K562 (cell line): ENCODE measurements around the gene TBC1D10A. TPM values are rescaled to one million over a fixed set of nuclear protein-coding genes. Genes with fewer than 3 reads are reported as not detected.
A peak's percentile ranks its signal among the peaks of the same experiment; 100 is the strongest.

Source experiments
- ATAC-seq: fragments of 200-7000 bp; cut with Tn5 transposase; 3 replicates; pipeline ENCODE4 v1.9.1; 2020; ENCODE audit warnings: moderate library complexity
- BruUV-seq: library from RNA; stranded (reverse); fragments of 400-500 nt; replicated peaks from 2 replicates; lab custom pipeline; 2021; lab: Mats Ljungman, UMichigan
- CTCF ChIA-PET: fragments of 300-600 bp; formaldehyde crosslinking; extraction: SDS; loops from one replicate; lab custom pipeline; 2021; ENCODE audit warnings: low intra/inter-chr PET ratio; lab: Yijun Ruan, JAX
- POLR2A ChIA-PET: fragments of 300-600, 350-650 bp; sonication (Branson Sonifier 250); formaldehyde crosslinking; extraction: SDS; loops from one replicate; lab custom pipeline; 2021; ENCODE audit warnings: antibody characterized with exemption, inconsistent platforms; lab: Yijun Ruan, JAX
- DNase-seq, 4 experiments: peaks; one replicate each; pipeline versions ENCODE4 v3.0.0 to v3.0.0-alpha.2; 2011 to 2018; ENCODE audit warnings: low spot score in 3 of 4, mixed read lengths in 3 of 4; ENCODE audit errors: extremely low read depth in 1 of 4
- FAIRE-seq: peaks from 2 replicates; lab custom pipeline; 2011; peaks lifted over from hg19 to GRCh38; lab: Jason Lieb, UNC
- H2AFZ ChIP-seq: 2 replicates; pipeline ENCODE4 v1.6.0; 2011; ENCODE audit warnings: low read depth, low read length, control low read depth, inconsistent platforms
- H3K27ac ChIP-seq: fragments of 200-600 bp; 3 replicates; pipeline ENCODE4 v1.8.0; 2011; ENCODE audit warnings: low read depth, mild to moderate bottlenecking, control low read depth, inconsistent platforms, low read length, moderate library complexity, mixed read lengths; ENCODE audit errors: extremely low read depth
- H3K27me3 ChIP-seq, 2 experiments: fragments of 300-600 bp in 1 of 2; 2 replicates in 1 of 2; 3 replicates in 1 of 2; pipeline versions ENCODE4 v1.6.0 to v1.8.0; 2011; ENCODE audit warnings: inconsistent platforms in 2 of 2, low read length in 2 of 2, mild to moderate bottlenecking in 1 of 2, mixed read lengths in 1 of 2, moderate library complexity in 1 of 2; ENCODE audit not compliant: control insufficient read depth in 2 of 2, insufficient read depth in 2 of 2
- H3K36me3 ChIP-seq: fragments of 300-600 bp; 3 replicates; pipeline ENCODE4 v1.8.0; 2011; ENCODE audit warnings: mild to moderate bottlenecking, low read length, inconsistent platforms; ENCODE audit not compliant: control insufficient read depth, insufficient read depth
- H3K4me1 ChIP-seq, 2 experiments: fragments of 200-600 bp in 1 of 2; replicated peaks in 1 of 2; 2 replicates in 1 of 2; 3 replicates in 1 of 2; pipeline versions ENCODE4 v1.5.1 to v1.8.0; 2011; ENCODE audit warnings: inconsistent platforms in 2 of 2, low read length in 2 of 2, mild to moderate bottlenecking in 1 of 2, mixed read lengths in 1 of 2, moderate library complexity in 1 of 2; ENCODE audit not compliant: control insufficient read depth in 2 of 2, insufficient read depth in 2 of 2
- H3K4me2 ChIP-seq: 2 replicates; pipeline ENCODE4 v1.6.1; 2011; ENCODE audit warnings: low read length, control low read depth, inconsistent platforms, mixed read lengths; ENCODE audit not compliant: insufficient read depth
- H3K4me3 ChIP-seq: fragments of 200-600 bp; sonication (generic), shearing (Covaris generic); 2 replicates; pipeline ENCODE4 v1.5.1; 2016; ENCODE audit warnings: control low read depth, inconsistent platforms
- H3K79me2 ChIP-seq: fragments of 200-600 bp; 3 replicates; pipeline ENCODE4 v1.8.0; 2011; ENCODE audit warnings: low read length, inconsistent platforms; ENCODE audit not compliant: control insufficient read depth, insufficient read depth
- H3K9ac ChIP-seq, 2 experiments: 2 replicates each; pipeline versions ENCODE4 v1.6.0 to v1.6.1; 2011; ENCODE audit warnings: low read depth in 2 of 2, low read length in 2 of 2, control low read depth in 1 of 2, inconsistent platforms in 1 of 2, mild to moderate bottlenecking in 1 of 2, mixed read lengths in 1 of 2; ENCODE audit not compliant: insufficient read depth in 1 of 2
- H3K9me1 ChIP-seq: one replicate; pipeline ENCODE4 v1.6.0; 2011; ENCODE audit warnings: inconsistent platforms, mild to moderate bottlenecking, low read length, moderate library complexity; ENCODE audit not compliant: control insufficient read depth, insufficient read depth
- H3K9me3 ChIP-seq: replicated peaks from 2 replicates; pipeline ENCODE4 v1.5.1; 2011; ENCODE audit warnings: low read depth, low read length, inconsistent platforms; ENCODE audit not compliant: control insufficient read depth, insufficient read depth
- H4K20me1 ChIP-seq: replicated peaks from 2 replicates; pipeline ENCODE4 v1.6.1; 2011; ENCODE audit warnings: low read length, inconsistent platforms, mixed read lengths; ENCODE audit not compliant: control insufficient read depth, insufficient read depth
- DLX4 ChIP-seq: fragments of 250-450 bp; sonication (Bioruptor Pico); IDR thresholded peaks from 2 replicates; pipeline ENCODE4 v1.6.1; 2021; ENCODE audit warnings: mild to moderate bottlenecking
- ELF1 ChIP-seq: fragments of 200-800 bp; sonication (Bioruptor generic); IDR thresholded peaks from 2 replicates; pipeline ENCODE4 v1.6.1; 2016; ENCODE audit warnings: missing genetic modification characterization, missing compliant biosample characterization
- ESRRA ChIP-seq: fragments of 450-650 bp; IDR thresholded peaks from 2 replicates; pipeline ENCODE4 v1.6.1; 2014; ENCODE audit warnings: low read depth, mild to moderate bottlenecking, moderate library complexity, borderline replicate concordance
- HNRNPH1 ChIP-seq: fragments of 200-400 bp; formaldehyde crosslinking; optimal IDR thresholded peaks from 2 replicates; pipeline ENCODE3; 2017; ENCODE audit warnings: low read depth, mild to moderate bottlenecking, low read length, moderate library complexity
- KAT7 ChIP-seq: sonication (generic); formaldehyde crosslinking; IDR thresholded peaks from 2 replicates; pipeline ENCODE4 v1.8.0; 2022; ENCODE audit warnings: missing genetic modification reagents, mild to moderate bottlenecking, borderline replicate concordance
- MCM2 ChIP-seq: fragments of 450-650 bp; IDR thresholded peaks from 2 replicates; pipeline ENCODE4 v1.6.1; 2017; ENCODE audit warnings: low read depth, mild to moderate bottlenecking
- MCM7 ChIP-seq, 2 experiments: fragments of 450-650 bp; IDR thresholded peaks; 2 replicates each; pipeline ENCODE4 v1.6.1; 2016 to 2018
- MEF2A ChIP-seq: IDR thresholded peaks from 2 replicates; pipeline ENCODE4 v1.6.1; 2011; ENCODE audit warnings: low read depth, mild to moderate bottlenecking, low read length, moderate library complexity; ENCODE audit not compliant: control insufficient read depth
- NR2C2 ChIP-seq, 2 experiments: fragments of 200-800 bp in 1 of 2; sonication (Bioruptor generic) in 1 of 2; sonication (generic) in 1 of 2; formaldehyde crosslinking in 1 of 2; IDR thresholded peaks; 2 replicates each; pipeline versions ENCODE4 v1.6.1 to v1.8.0; 2016 to 2022; ENCODE audit warnings: mild to moderate bottlenecking in 1 of 2, missing compliant biosample characterization in 1 of 2, missing genetic modification characterization in 1 of 2, missing genetic modification reagents in 1 of 2
- NUFIP1 ChIP-seq: fragments of 450-650 bp; IDR thresholded peaks from 2 replicates; pipeline ENCODE4 v1.6.1; 2018; ENCODE audit not compliant: partially characterized antibody
- RBM22 ChIP-seq: fragments of 200-400 bp; formaldehyde crosslinking; IDR thresholded peaks from 2 replicates; pipeline ENCODE4 v1.6.1; 2018; ENCODE audit warnings: low read length, low read depth; ENCODE audit not compliant: poor library complexity, severe bottlenecking
- SAFB ChIP-seq: fragments of 200-400 bp; formaldehyde crosslinking; IDR thresholded peaks from 2 replicates; pipeline ENCODE4 v1.6.1; 2017; ENCODE audit warnings: low read depth, low read length, borderline replicate concordance
- SIX5 ChIP-seq, 2 experiments: IDR thresholded peaks; 2 replicates each; pipeline ENCODE4 v1.6.1; 2011; ENCODE audit warnings: low read length in 2 of 2, borderline replicate concordance in 1 of 2, low read depth in 1 of 2, mild to moderate bottlenecking in 1 of 2, moderate library complexity in 1 of 2; ENCODE audit not compliant: insufficient read depth in 1 of 2
- SPI1 ChIP-seq: IDR thresholded peaks from 2 replicates; pipeline ENCODE4 v1.6.1; 2011; ENCODE audit warnings: low read depth, low read length, control low read depth, borderline replicate concordance
- TBP ChIP-seq: optimal IDR thresholded peaks from 2 replicates; pipeline ENCODE3; 2011; ENCODE audit warnings: low read depth, low read length, improper control_type of control experiment
- TEAD2 ChIP-seq: fragments of 450-650 bp; IDR thresholded peaks from 2 replicates; pipeline ENCODE4 v1.6.1; 2016; ENCODE audit warnings: missing genetic modification characterization, control low read depth, missing compliant biosample characterization
- TFAP4 ChIP-seq: sonication (generic); formaldehyde crosslinking; IDR thresholded peaks from 2 replicates; pipeline ENCODE4 v1.8.0; 2022; ENCODE audit warnings: missing genetic modification reagents, mild to moderate bottlenecking, moderate library complexity, borderline replicate concordance
- ZNF232 ChIP-seq: sonication (generic); formaldehyde crosslinking; IDR thresholded peaks from 2 replicates; pipeline ENCODE4 v1.8.0; 2022; ENCODE audit warnings: mild to moderate bottlenecking, missing genetic modification reagents
- ZNF584 ChIP-seq: fragments of 200-800 bp; sonication (Bioruptor generic); IDR thresholded peaks from 2 replicates; pipeline ENCODE4 v1.6.1; 2016; ENCODE audit warnings: low read depth, mild to moderate bottlenecking, missing genetic modification characterization, missing compliant biosample characterization
- ZNF707 ChIP-seq: fragments of 250-450 bp; sonication (Bioruptor Pico); conservative IDR thresholded peaks from 2 replicates; pipeline ENCODE4 v1.8.0; 2022; ENCODE audit warnings: inconsistent platforms, mild to moderate bottlenecking, moderate library complexity
- WGBS: fragments of 100-300 bp; shearing (Covaris generic); methylation state at CpG from one replicate; pipeline ENCODE4 v1.1.6; 2016; ENCODE audit warnings: low coverage, mixed read lengths; ENCODE audit not compliant: insufficient coverage; ENCODE audit errors: missing lambda C conversion rate; 5-methylcytosine and 5-hydroxymethylcytosine counted together
- in situ Hi-C: fragments of 300-500 bp; cut with MboI; formaldehyde crosslinking; loops from 4 replicates; pipeline ENCODE4 v1.15.0; 2018; ENCODE audit warnings: inconsistent platforms, mixed read lengths
- intact Hi-C: fragments of 100-400 bp; cut with micrococcal nuclease; formaldehyde crosslinking; loops from 2 replicates; pipeline ENCODE4 v1.14.2; 2022
- polyA plus RNA-seq, 8 experiments: library from polyadenylated mRNA; depleted of rRNA in 4 of 8; stranded (reverse) in 5 of 8; unstranded in 3 of 8; fragments of >200 nt; fragmentation: Nextera tagmentation in 2 of 8; fragmentation: Illumina TruSeq in 1 of 8; extraction: Ambion mirVana in 2 of 8; extraction: Trizol in 1 of 8; gene quantifications; 2 replicates each; pipeline versions ENCODE4 v1.2.1 to v1.2.3, GENCODE V29; 2011 to 2014; ENCODE audit warnings: inconsistent platforms in 1 of 8, missing spikeins in 1 of 8
- total RNA-seq, 7 experiments: library from RNA; depleted of rRNA in 6 of 7; stranded (reverse); fragments of >200 nt in 6 of 7; fragmentation: Illumina TruSeq in 2 of 7; extraction: Trizol in 2 of 7; gene quantifications; 2 replicates each; pipeline versions ENCODE4 v1.2.1 to v1.2.3, GENCODE V29; 2011 to 2021; ENCODE audit warnings: low replicate concordance in 1 of 7

Gene TBC1D10A
- total and polyA plus RNA-seq, 9 of the 15 experiments (the other 6 are each of a cell fraction or from before 2014, with no cell fraction given): 0.13 to 10.4 (median 4.6) TPM

- ATAC-seq (no peak), DNase-seq (peak in 3 of 4 experiments; percentile 38 to 54 (median 41)), FAIRE-seq (no peak)
- no TSS peak for BruUV-seq
- H2AFZ ChIP-seq: no peak overlapping the region
- CTCF ChIA-PET: interaction anchor here (0.6 kb wide), 1 partner anchor 66 kb away, joined by 3 read pairs; no protein-coding TSS in a partner anchor
- H3K9me1 ChIP-seq: no peaks in the 10 kb centered on the region
- H3K79me2 ChIP-seq: peaks cover 11% of the 10 kb centered on the region
- WGBS: 42% methylated on average over 4 of the region's 5 CpGs
- no peaks in the 10 kb centered on the region for H4K20me1 ChIP-seq
- intact Hi-C loops: no loop called here
- H3K27ac ChIP-seq: peak overlapping the region; percentile 21; the same call in 1 of the 3 replicates
- H3K4me1 ChIP-seq: peaks cover 24 to 28% of the 10 kb centered on the region in 2 experiments; a peak in 4 of 5 replicates
- no peaks in the 10 kb centered on the region for H3K9me3 ChIP-seq
- no peak overlapping the region for H3K4me3 ChIP-seq
- in situ Hi-C loops: no loop called here
- H3K27me3 ChIP-seq: no peaks in the 10 kb centered on the region
- H3K9ac ChIP-seq: peak overlapping the region in 1 of 2 experiments; percentile 91; a peak in 3 of 4 replicates
- POLR2A ChIA-PET: interaction anchor here (0.5 to 0.7 kb wide), 3 partner anchors 10 to 98 kb away, joined by 3 read pairs; partner anchors contain the start of genes CCDC157 and SF3A1
- H3K36me3 ChIP-seq: peaks cover 10% of the 10 kb centered on the region; the same call in 1 of the 3 replicates
- TF ChIP-seq TFAP4 (CRISPR knock-in tag) (peak; percentile 22; the same call in 1 of the 2 replicates), MEF2A (no peak), MCM2 (no peak), ESRRA (peak; percentile 25; the same call in 1 of the 2 replicates), NR2C2 (CRISPR knock-in tag; IDR thresholded peaks at IDR 0.05) (no peak), NR2C2 (tag; IDR thresholded peaks at IDR 0.05) (no peak), MCM7 (IDR thresholded peaks at IDR 0.05) (no peak), NUFIP1 (no peak), HNRNPH1 (no peak), ZNF707 (CRISPR knock-in tag) (no peak), TBP (no peak), RBM22 (no peak), SAFB (no peak), TEAD2 (tag) (no peak), SPI1 (no peak), ELF1 (tag) (peak; percentile 48; the same call in 1 of the 2 replicates), KAT7 (CRISPR knock-in tag) (no peak), DLX4 (CRISPR knock-in tag) (no peak), ZNF232 (CRISPR knock-in tag) (no peak), ZNF584 (no peak), SIX5 (IDR thresholded peaks at IDR 0.05; ENCODE audit: borderline replicate concordance in 1 of 2, insufficient read depth in 1 of 2, low read depth in 1 of 2, low read length in 2 of 2) (no peak)
- H3K4me2 ChIP-seq: peak overlapping the region; percentile 66
Measured at GRCh38 chr22:30325065-30325720, 1.5 kb downstream of the TBC1D10A start.
